ENCODE data around the gene PDE6H.

PDE6H gene

DNA sequence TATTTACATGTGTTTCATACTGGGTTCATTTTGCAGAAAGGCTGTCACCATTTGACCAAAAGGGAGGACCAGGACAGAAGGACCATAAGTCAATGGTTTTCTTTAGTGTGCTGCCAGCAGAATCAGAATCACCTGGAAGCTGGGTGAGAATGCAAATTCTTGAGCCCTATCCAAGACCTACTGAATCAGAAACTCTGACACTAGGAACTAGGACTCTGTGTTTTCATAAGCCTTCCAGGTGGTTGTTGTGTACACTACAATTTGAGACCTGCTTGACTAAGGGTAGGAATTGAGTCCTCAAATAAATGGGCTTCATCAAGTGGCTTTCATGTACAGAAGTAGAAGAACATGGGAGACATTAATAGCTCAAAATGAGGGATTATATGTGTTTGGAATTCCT lies 32.2 kb downstream of the PDE6H start:
- DNase-seq, result no peak

DNA sequence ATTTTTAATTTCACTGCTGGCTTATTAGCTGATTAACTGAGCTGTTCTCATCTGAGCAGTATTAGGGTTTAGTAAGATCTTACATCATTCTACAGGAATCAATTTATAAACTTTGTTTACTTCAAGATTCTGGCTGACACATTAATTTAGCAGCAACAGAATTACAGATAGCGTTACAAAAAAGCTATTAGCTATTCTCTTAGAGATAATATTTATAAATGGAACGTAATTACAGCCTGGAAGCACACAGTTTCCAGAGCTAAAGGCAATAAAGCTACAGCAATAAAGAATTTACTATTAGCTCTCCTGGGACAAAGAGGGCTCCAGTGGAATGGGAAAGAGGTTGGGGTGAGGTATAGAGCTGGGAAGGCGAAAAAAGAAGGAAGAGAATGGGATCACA lies 34.7 kb downstream of the PDE6H start:
- DNase-seq, result no peak

DNA sequence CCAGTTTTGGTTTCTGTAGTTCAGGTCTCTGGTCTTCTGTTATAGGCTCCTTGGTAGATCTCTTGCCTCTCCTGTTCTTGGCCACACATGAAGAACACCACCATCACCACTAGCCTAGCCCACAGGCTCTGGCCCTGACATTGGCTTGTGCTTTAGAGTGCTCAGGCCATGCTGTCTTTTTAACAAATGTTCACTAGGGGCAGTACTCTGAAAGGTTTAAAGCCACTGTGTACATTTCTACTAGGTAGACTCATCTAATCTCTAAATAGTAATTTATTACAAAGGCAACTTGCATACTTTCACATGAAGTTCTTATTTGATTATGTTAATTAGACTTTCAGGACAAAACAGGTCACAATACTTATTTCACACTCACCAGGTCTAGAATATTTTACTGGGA lies 38.3 kb downstream of the PDE6H start:
- DNase-seq, result no peak

DNA sequence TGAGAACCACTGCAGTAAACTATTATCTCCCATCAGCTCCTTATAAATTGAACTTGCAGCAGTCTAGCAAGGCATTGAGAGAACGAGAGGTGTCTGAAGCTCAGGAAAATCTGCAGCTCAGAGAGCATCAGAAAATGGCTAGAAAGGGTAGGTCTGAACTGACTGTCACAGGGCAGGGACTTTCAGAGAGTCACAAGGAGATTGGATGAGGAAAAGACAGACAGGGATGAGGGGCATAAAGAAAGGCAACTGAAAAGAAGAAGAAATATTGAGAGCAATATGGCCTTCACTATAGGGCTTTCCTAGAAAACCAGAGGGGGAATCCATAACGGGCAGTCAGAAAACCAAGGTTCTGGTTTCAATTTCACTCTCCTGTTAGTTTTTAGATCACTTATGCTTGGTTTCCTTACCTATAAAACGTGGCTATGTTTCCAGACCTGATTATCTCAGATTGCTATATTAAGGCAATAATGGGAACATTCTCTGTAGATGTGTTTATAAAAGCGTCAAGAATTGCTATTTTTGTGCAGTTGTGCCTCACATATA lies 40.9 kb downstream of the PDE6H start:
- no peak for DNase-seq

DNA sequence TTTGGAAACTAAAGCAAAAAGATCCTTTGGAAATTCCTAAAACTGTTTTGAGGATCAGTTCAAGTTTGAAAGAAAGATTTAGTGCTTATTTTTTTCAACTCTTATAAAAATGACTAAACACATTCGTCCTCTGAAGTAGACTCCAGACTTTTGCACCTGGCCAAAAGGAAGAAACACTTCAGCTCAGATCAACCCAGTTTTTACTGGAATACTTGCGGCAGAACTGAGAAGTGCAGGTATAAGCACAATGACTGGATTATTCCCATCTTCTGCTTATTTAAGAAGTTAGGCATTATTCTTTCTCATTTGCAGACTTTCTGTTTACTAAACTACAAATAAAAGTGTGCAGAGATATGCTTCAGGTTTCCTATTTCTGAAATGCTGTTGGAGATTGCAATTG lies 41.9 kb downstream of the PDE6H start:
- no peak for DNase-seq

DNA sequence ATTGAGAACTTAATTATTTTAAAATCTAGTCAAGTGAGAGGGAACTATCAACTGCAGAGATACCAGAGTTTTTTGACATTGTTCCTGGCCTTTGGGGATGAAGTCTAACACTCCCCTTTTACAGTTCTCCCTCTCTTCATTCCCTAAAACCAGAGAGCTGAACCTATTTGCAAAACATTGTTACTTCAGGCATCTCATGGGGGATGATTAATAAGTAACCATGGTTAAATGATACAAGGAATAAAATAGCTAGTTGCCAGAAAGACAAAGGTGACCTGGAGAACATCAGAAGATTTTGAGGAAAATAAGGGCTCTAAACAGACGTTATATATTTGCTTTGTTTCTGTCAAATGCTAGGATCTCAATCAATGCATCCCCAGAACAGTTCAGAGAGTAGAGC lies 42.3 kb downstream of the PDE6H start:
- no peak for DNase-seq

DNA sequence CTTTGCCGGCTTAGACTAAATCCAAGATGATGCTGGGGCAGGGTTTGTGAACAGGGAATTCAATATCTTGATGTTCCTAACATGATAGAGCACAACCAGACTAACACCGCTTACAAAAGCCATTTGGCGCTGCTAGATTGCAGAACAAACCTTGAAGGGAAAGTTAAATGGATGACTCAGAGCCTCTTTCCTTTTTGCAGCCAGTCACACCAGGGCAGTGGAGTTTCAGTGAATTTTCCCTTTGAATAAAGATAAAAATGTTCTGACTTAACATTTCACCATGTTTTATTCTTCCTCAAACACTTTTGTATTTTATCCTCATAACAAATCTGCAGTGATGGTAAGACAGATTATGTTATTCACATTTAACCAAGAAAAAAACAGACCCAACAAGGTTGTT lies 47.3 kb downstream of the PDE6H start:
- DNase-seq, result no peak
